GM18519 (cell line): Measurements from ENCODE around the gene ANAPC2.

ENCODE experiments used
- ATAC-seq: cut with Tn5 transposase; IDR thresholded peaks from one replicate; pipeline ENCODE4 v1.9.1; 2021; ENCODE audit warnings: mild to moderate bottlenecking, moderate library complexity; ENCODE audit not compliant: unreplicated experiment, low FRiP score

The ANAPC2 gene, protein sequence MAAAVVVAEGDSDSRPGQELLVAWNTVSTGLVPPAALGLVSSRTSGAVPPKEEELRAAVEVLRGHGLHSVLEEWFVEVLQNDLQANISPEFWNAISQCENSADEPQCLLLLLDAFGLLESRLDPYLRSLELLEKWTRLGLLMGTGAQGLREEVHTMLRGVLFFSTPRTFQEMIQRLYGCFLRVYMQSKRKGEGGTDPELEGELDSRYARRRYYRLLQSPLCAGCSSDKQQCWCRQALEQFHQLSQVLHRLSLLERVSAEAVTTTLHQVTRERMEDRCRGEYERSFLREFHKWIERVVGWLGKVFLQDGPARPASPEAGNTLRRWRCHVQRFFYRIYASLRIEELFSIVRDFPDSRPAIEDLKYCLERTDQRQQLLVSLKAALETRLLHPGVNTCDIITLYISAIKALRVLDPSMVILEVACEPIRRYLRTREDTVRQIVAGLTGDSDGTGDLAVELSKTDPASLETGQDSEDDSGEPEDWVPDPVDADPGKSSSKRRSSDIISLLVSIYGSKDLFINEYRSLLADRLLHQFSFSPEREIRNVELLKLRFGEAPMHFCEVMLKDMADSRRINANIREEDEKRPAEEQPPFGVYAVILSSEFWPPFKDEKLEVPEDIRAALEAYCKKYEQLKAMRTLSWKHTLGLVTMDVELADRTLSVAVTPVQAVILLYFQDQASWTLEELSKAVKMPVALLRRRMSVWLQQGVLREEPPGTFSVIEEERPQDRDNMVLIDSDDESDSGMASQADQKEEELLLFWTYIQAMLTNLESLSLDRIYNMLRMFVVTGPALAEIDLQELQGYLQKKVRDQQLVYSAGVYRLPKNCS

DNA sequence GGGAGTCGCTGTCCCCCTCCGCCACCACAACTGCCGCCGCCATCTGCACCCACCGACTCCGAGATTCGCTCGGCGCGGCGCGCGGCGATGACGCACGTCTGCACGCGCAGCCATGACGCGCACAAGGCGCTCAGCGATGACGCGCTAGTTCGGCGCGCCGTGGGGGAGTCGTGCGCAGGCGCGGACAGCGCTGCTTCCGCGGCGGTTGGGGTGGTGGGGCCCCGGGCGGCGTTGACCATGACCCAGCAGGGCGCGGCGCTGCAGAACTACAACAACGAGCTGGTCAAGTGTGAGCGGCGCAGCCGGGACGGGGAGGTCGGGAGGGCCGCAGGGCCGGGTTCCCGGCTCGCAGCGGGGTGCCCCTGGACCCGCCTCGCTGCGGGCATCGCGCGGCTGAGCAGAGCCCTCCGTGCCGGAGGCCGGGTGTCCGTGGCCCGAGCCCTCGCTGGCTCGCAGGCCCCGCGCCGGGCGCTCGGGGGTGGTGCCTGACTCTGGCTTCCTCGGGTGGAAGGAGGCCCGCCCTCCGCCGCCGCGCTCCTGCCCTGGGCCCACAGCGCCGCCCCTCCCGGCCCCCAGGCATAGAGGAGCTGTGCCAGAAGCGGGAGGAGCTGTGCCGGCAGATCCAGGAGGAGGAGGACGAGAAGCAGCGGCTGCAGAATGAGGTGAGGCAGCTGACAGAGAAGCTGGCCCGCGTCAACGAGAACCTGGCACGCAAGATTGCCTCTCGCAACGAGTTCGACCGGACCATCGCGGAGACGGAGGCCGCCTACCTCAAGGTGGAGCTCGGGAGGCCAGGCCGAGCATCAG lies at the start of gene ANAPC2, which contains the start of gene SSNA1:
Gene ANAPC2 (minus strand): TSS at position 71 of the 807 bp plus-strand sequence. CDS start 28 bp downstream, at position 43.
Gene SSNA1 (plus strand): TSS at position 187 of the 807 bp plus-strand sequence. CDS start 51 bp downstream, at position 238.
- ATAC-seq, result peak; percentile 61

DNA sequence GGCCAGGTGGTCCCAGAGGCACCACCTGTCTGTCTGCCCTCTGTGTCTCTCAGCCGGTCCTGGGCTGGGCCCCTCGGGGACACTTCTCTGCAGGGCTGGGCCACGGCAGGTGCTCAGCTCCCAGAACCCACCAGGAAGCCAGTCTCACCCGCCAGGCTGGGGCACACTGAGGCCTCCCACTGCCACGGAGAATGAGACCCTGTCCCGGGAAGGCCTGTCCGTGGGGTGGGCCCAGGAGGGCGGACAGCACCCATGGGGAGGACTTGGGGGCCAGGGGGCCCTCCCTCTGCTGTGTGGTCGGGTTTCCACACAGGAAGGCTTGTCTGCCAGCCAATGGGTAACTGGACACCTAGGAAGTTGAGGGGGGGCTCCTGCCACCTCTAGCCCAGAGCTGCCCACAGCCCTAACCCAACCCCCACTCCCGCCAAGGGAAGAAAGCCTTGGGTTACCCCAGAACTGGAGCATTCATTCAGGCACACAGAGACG lies 48.6 kb upstream of the ANAPC2 start:
- no peak for ATAC-seq

DNA sequence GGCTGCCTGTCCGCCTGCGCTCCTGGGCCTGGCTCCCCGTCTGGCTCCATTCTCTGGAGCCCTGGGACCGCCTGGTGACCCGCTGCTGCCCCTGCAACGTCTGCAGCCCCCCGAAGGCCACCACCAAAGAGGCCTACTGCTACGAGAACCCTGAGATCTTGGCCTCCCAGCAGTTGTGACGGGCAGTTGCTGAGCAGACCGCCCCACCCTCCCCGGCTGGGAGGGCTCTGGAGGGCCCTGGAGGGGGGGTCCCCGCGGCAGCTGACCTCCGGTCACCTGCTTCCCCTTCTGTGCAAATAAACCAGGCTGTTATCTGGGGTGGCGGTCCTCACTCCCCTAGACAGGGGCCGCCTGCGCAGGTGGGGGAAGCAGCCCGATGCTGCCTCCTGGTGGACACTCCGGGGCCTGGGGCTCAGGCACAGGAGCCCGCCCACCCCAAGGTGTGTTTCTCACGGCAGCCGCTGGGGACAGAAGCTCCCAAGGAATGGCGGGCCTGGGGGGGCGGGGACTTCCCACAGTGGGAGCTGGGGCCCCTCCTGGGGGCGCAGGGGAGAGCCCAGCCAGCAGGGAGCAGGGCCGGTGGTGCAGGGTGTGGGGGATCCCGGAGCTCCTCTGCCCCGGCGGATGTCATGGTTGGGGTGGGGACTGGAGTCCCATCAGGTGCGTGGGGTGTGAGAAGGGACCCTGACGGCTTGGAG lies 48.0 kb upstream of the ANAPC2 start:
- ATAC-seq, result no peak

DNA sequence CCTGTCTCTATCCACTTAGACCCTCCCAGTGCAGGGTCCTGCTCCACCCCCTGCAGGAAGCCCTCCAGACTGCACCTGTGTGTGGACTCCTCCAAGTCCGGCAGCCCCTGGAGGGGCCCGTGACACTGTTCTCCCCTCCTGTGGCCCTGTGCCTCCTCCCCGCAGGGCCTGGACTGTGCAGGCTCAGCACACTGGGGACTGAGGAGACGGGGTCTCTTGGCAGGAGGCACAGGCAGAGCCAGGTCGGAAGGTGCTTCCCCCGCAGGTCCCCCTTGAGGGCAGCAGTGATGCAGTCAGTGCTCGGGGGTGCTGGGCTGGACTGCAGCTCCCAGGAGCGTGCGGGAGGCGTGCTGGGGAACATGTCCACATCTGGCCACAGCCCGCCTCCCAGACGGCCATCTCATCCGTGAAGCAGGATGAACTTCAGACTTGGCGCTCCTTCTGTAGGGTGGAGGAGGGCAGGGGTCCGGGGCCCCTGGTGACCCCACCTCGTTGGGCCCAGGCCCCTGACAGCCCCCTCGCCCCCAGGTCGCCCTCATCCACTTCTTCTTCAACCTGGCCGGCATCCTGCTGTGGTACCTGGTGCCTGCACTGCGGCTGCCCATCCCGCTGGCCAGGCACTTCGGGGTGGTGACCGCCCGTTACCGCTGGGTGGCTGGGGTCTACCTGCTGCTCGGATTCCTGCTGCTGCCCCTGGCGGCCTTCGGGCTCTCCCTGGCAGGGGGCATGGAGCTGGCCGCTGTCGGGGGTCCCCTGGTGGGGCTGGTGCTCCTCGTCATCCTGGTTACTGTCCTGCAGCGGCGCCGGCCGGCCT lies 47.3 kb upstream of the ANAPC2 start:
- ATAC-seq, result no peak

DNA sequence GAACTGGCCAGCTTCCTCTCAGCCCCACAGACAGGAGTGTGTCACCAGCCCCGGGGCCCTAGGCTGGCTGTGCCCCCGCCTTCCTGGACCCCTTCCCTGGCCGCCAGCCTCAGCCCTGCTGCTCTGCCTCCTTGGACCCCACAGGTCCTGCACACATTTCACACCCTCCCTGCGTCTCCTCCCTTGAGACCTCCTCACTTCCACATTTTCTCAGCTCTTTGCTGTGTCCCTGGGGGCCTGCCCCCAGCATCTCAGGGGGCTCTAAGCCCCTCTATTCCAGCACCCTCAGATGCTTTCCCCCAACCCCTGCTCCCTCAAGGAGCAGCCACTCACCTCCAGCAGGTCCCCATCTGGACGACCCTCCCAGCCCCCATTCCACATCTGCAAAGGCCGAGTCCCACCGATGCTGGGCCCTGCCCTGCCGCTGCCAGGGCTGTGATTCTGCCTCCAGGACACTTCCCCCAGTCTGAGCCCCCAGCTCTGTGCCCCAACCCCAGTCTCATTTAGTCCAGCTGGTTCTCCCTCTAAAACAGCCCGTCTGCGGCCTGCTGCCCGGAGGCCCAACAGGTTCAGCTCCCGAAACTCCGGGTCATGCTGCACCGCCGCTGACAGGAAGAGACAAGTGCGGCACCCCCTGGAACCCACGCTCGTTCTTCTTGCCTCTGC lies 46.5 kb upstream of the ANAPC2 start:
- no peak for ATAC-seq

DNA sequence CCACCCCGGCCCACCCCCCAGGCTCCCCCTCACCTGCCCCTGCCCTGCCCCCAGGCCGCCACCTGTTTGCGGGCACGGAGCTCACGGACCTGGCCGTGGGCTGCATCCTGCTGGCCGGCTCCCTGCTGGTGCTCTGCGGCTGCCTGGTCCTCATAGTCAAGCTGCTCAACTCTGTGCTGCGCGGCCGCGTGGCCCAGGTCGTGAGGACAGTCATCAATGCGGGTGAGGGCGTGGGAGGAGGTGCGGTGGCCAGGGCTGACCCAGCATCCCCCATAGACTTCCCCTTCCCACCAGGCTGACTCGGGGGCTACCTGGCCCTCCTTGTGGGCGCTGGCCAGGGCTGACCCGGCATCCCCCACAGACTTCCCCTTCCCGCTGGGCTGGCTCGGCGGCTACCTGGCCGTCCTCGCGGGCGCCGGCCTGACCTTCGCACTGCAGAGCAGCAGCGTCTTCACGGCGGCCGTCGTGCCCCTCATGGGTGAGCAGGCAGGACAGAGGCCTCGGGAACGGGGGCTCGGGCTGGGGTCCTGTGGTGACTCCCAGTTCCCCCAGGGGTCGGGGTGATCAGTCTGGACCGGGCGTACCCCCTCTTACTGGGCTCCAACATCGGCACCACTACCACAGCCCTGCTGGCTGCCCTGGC lies 45.8 kb upstream of the ANAPC2 start:
- no peak for ATAC-seq

DNA sequence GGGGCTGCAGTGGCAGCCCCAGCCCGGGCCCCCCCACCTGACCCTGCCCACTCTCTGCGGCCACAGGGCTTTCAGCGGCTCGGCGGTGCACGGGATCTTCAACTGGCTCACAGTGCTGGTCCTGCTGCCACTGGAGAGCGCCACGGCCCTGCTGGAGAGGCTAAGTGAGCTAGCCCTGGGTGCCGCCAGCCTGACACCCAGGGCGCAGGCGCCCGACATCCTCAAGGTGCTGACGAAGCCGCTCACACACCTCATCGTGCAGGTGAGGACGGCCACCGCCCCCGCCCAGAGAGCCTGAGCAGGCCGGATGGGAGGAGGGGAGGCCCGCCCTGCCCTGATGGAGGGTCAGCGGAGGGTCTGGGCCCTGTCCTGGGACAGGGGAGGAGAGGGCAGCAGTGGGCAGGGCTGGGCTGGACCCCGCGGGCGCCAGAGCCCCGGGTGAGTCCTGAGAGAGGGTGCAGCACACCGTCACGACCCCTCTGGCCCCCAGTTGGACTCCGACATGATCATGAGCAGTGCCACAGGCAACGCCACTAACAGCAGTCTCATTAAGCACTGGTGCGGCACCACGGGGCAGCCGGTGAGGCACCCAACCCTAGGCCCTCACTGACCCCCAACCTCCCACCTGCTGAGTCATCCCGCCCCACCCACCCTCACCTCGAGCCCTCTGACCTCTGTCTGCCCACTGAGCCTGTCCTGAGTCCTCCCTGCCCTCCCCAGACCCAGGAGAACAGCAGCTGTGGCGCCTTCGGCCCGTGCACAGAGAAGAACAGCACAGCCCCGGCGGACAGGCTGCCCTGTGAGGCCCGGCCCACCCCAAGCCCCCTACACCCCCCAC lies 45.0 kb upstream of the ANAPC2 start:
- ATAC-seq, result no peak

DNA sequence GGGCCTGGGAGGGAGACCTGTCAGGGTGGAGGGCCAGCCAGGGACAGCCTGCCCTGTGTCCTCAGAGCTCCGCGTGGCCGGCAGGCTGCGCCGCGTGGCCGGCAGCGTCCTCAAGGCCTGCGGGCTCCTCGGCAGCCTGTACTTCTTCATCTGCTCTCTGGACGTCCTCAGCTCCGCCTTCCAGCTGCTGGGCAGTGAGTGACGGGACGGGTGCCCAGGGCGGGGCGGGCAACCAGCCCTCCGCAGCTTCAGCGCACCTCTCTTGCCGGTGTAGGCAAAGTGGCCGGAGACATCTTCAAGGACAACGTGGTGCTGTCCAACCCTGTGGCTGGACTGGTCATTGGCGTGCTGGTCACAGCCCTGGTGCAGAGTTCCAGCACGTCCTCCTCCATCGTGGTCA lies 44.1 kb upstream of the ANAPC2 start:
- no peak for ATAC-seq

DNA sequence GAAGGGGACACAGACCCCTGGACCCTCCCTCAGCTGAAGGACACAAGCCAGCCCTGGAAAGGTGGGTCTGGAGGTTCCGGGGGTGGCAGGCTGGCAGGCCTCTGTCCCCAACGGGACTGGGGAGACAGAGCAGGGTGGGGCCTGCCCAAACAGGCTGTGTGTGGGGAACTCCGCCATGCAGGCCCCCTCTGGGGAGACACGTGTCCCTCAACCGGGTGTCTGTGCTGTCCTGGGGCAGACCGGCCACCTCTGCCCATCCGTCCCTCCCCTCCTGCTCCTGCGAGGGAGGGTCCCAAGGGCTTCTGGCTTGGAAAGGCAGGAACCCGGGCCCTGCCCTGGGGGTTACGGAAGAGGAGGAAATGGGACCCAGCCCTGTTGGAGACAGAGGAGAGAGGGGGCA lies 43.7 kb upstream of the ANAPC2 start:
- ATAC-seq, result no peak

DNA sequence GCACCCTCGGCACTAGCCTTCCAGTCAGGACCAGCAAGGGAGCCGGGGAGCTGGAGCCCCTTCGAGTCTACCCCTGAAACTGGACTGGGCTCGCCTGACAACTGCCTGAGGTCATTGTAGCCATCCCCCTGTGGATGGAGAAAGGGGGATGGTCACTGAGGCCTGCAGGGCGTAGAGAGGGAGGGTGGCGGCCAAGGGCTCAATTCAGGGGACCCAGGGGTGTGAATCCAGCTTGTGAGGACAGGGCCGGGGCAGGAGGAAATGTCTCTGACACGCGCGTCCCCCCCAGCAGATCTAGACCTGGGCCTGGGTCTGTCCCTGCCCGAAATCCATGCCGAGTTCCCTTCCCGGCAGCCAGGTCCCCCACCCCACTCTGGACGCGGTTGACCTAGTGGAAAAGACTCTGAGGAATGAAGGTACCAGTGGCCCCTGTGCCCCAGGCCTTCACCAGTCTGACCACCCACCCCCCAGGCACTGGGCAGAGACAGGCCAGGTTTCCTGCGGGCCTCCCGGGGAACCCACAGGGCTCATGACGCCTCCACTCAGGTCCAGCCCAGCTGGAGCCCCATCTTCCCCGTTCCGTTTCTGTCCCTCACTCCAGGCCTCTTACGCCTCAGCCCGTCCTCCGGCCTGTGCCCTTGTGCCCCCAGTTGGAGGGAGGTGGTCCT lies 43.1 kb upstream of the ANAPC2 start:
- ATAC-seq, result no peak

DNA sequence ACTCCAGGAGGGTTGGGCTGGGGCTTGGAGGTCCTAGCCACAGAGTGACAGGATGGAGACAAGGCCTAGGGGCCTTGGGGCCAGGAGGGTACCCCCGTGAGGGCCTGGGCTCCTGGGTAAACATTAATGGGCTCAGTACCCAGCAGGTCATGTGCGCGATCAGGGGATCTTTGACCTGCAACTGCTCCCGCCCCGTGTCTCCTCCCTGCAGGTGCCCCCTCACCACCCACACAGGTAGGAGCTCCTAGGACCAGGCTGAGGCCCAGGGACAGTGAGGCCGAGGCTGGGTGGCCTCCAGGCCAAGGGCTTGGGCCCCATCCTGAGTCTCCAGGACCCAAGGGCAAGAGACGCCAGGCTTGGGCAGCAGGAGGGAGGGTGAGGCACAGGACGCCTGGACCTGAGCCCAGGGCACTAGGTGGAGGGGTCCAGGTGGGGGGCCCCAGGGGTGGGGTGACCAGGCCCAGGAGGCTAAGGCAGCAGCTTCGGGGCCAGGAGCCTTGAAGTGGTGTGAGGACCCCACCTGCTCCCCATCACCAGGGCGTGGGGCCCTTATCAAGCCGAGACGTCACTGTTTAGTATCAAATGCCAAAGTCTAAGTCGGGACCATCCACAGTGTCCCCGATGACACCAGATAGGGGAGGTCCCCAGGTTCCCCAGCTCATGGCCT lies 42.5 kb upstream of the ANAPC2 start, which contains the start of gene SLC34A3:
Gene SLC34A3 (plus strand): TSS at position 197 of the 667 bp plus-strand sequence. CDS start 802 bp downstream, outside the sequence.
- no peak for ATAC-seq

DNA sequence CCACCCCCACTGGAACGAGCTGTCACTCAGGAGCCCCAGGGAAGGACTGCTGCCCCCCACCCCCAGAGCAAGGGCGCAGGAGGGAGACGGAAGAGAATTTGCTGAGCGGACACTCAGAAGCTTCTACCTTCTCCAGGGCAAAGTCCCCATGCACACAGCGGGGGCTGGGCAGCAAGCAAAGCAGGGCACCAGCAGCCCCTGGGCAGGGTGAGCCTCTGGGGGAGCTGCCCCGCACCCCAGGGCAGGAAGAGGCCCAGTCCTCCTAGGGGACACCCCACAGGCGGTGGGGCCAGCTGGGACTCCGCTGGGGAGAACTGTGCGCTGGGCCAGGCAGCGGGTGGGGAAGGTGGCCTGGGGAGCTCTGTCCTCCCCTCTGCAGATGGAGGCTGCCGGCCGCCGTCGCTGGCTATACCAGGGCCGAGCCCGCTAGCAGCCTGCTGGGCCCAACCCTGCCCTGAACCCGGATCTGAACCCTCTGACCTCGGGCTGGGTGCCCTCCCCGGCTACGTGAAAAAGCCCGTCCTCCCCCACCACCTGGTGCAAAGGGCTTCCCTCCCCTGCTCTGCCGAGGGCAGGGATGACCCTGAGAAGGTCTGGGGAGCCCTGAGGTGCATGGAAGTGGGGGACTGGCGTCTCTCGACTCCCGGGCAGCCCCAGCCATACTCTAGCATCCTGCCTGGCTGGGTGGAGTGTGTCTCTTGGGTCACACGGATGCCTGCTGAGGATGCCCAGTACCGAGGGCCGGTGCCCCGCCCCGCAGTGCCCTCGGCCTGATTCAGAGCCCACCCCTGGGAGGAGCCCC lies 41.7 kb upstream of the ANAPC2 start:
- ATAC-seq, result no peak

DNA sequence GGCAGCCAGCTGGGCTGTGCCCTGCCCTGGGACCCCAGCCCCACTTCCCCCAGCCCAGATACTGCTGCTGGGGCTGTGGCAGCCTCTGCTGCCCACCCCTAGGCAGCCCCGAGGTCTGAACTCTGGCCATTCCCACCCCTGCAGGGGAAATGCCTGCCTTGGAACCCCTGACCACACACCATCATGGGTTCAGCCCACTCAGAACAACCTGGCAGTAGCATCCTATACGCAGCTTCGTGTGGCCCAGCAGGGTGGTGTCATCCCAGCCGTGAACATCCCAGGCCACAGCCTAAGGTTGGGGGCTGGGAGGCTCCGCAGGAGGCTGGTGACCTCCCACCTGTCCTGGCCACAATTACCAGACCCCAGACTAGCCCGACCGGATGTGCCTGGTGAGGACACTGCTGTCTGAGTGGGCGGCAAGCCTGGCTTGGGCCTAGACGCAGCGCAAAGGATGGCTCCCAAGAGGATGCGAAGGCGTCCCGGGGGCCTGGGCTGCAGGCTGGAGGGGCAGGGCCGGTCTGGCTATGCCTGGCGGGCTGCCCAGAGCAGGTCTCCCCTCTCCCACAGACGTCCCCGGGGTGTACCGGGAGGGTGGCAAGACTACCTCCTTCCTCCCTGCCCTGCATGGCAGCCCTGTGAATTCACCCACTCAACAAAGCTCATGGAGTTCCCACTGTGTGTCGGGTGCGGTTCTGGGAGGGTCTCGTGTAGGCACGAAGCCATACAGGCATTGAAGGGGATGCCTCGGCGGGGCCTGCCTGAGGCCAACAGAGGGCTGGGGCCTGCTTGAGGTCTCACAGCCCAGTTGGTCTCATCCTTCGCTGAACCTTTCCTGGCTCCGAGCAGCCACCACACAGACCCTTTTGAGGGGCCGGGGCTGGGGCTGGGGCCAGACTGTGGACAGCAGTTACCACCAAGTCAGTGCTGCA lies 40.9 kb upstream of the ANAPC2 start:
- no peak for ATAC-seq

DNA sequence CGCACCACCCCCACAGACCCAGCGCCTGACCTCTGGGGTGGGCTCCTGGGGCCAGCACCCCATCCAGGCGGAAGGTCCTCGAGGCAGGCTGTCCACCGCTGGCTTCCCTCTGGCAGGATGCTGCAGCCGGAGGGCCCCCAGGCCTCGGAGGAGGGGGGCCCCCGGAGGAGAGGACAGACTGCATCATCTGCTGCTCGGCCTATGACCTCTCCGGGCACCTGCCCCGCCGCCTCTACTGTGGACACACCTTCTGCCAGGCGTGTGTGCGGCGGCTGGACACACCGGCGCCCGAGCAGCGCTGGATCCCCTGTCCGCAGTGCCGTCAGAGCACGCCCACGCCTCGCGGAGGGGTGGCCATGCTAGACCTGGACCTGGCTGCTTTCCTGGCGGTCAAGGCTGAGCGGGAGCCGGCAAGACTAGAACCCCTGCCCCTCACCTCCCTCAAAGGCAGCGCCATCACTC lies 40.2 kb upstream of the ANAPC2 start:
- no peak for ATAC-seq
